Left lobe of liver (tissue), 2 donors: ENCODE results near the gene RHBDD1. TPM values are rescaled to one million over a fixed set of nuclear protein-coding genes. Genes with fewer than 3 reads are reported as not detected.

ENCODE experiments used
- ATAC-seq: fragments of 200-7000 bp; cut with Tn5 transposase; one replicate; pipeline ENCODE4 v1.9.1; 2020; ENCODE audit warnings: mild to moderate bottlenecking, moderate library complexity
- DNase-seq: peaks from one replicate; pipeline ENCODE4 v3.0.0-alpha.2; 2020; ENCODE audit warnings: low spot score
- total RNA-seq: library from RNA; stranded (reverse); gene quantifications from one replicate; pipeline ENCODE4 v1.2.1, GENCODE V29; 2021
- donor health status: DM: no; HTN: no; CAD: no; lungs with moderate emphysema.
- donor health status: DM: no; HTN: yes; CAD: no.

Gene RHBDD1
- total RNA-seq, 1 donor from 2014 or later, result 21.3 TPM

DNA sequence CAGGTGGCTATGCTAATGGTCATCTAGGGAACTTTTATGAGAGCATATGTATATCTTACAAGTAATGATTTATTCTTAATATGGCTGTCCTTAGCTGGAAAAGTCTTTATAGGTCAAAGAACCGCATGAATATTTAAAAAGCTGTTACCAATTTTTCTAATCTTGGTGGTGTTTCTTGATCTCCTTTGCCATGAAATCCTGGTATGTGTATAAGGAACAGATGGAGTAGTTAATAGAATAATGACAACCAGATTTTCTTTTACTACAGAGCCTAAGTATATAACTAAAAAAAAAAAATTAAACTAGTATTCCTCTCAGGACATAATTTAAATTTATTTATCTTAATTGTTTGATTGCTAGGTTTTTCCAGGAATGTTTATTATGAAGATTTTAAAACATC is 74.5 kb downstream of the RHBDD1 start:
- DNase-seq (no peak), ATAC-seq (no peak)

DNA sequence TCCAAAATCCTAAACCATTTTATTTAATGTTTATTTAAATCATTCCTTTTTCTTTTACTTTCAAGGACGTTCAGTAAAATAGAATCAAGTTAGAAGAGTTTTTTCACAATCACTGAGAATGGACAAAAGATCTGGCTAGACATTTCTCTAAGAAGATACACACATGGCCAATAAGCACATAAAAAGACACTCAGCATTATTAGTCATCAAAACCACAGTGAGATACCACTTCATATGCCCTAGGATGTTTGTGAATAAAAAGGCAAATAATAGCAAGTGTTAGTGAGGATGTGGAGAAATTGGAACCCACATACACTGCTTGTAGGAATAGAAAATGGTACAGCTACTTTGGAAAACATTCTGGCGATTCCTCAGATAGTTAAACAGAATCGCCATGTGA is 76.1 kb downstream of the RHBDD1 start:
- DNase-seq (no peak), ATAC-seq (no peak)

GRCh38 chr2:226913641-226914040 is 77.8 kb downstream of the RHBDD1 start:
- DNase-seq (no peak), ATAC-seq (no peak)

- DNase-seq (no peak), ATAC-seq (no peak)
These were observed 80.0 kb downstream of the RHBDD1 start for GRCh38 chr2:226915846-226916360.

- DNase-seq (no peak), ATAC-seq (no peak)
These were observed 80.8 kb downstream of the RHBDD1 start for GRCh38 chr2:226916669-226917068.

DNA sequence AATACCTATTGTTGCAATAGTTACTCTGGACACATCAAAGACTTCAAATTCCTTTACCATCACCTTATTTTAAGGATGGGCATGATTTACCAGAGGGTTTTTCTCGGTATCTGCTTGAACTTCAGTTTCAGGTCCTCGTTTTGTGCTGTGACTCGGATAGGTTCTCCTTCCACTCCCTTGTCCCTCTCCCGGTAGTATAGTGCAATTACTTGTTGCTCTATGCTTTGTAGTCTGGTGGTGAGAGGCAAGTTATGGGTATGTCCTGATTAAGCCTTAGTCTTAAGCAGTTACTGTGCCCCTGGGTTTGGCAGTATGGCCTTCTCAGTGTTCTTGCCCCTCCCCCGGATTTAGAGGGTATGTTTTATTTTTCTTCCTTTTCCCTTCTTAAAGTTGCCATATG is 96.6 kb downstream of the RHBDD1 start:
- ATAC-seq (no peak), DNase-seq (no peak)

DNA sequence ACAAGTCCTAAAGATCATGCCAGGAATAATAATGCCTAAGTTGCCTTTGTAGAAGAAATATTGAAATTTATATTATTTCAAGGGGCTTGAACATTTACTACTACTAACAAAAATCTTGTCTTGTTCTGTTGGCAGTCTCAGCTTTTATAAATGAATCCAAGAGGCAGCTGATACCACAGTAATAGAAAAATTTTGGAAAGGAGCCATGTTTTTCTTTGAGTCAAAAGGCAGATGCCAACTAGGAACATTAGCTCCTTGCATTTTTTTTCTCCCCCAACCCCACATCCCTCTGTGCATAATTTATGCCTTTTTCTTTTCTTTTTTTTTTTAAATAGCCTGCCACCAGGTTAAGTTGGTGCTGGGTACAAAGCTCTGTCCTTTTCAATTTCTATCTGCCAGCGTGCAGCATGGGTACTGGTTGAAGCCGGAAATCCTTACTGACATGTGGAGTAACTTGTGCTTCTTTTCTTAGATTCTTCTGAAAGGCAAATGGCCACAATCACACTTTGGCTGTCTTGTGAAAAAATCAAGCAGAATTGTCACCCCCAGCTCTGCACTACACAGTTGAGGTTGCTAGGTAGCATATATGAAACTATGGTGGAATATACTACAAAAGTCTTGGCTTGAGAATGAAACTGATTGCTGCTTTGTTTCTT is 98.8 kb downstream of the RHBDD1 start:
- DNase-seq, result no peak
- no peak for ATAC-seq

DNA sequence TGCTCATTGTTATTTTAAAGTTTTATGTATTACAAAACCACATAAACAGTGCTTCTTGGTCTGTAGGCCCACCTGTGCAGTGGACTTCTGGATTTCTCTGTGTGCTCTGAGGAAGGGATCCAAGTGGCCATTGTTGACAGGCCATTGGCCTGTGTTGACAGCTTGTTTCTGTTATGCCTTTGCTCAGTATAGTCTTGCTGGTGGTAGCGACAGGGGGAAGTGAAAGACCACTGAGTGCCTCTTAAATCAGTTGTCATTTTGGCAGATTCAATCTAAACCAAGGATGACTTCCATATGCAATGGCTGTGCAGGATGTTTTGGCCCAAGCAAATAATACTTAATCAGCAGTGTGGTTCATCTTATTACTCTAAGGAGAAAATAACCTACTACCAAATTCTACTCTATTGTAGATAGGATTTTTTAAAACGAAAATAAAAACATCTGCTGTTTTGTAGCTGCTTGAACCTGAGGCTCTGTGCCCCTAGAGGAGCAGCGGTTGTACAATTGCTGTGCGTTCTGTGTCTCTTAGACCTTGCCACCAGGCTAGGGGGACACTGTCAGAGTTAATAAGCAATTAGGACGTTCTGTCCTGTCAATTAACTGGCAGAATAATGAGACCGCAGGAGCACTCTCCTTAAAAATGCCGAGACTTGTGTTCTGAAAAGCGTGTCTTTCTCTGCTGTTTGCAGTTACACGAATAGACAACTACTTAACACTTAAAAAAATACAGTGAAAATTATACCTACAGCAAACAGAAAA is 108.2 kb downstream of the RHBDD1 start:
- no peak for ATAC-seq

DNA sequence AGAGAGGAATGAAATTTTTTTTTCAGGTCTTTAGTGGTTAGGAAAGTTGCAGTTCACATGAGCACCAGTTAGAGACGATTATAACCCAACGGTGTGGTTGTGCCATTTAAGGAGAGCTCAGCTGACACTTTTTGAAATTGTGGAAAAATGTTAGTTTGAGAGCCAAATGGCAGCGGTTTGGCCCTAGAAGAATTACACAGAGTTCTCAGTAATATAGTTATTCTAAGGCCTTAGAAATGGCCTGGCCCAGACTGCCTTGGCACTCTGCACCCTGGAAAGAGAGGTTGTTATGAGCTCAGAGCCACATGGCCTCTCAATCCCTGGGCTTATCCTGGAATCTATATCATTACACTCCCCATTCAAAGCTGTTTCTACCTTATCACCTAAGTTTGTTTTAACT is 117.4 kb downstream of the RHBDD1 start:
- ATAC-seq, result no peak

More for the DNA sequence above, 108.2 kb downstream of the RHBDD1 start:
- DNase-seq, result no peak

GRCh38 chr2:226953826-226954225 is 118.0 kb downstream of the RHBDD1 start:
- ATAC-seq (no peak), DNase-seq (no peak)

More for the DNA sequence above, 117.4 kb downstream of the RHBDD1 start:
- no peak for DNase-seq

- peak; percentile 54 for DNase-seq
- peak; percentile 96 for ATAC-seq
These were observed 120.8 kb downstream of the RHBDD1 start for GRCh38 chr2:226956659-226957058.

GRCh38 chr2:226959418-226959817 is 123.6 kb downstream of the RHBDD1 start:
- ATAC-seq (no peak), DNase-seq (no peak)

DNA sequence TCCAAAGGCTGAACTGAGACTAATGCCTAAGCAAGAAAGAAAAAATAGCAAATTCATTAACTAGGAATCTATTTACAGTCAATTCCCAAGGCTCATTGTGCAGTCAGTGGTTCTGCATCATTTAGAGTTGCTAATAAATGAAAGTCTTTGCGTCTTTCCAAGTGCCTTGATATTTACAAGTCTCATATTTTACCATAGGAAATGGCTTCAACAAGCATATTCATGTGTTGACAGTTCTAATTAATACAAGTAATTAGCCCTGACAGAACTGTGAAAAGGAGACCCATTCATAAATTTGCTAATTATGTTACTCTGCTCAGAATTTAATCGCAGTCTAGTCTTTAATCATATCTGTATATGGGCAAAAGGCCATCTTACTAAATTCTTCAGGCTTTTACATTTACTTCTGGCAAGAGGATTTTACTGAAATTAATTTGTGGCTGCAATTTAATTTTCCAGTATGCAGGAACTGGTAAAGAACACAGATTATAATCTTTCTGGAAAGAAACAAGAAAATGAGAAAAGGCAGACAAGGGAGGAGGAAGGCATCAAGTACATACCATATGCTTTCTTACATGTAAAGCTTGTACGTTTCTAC is 126.4 kb downstream of the RHBDD1 start:
- ATAC-seq, result no peak

DNA sequence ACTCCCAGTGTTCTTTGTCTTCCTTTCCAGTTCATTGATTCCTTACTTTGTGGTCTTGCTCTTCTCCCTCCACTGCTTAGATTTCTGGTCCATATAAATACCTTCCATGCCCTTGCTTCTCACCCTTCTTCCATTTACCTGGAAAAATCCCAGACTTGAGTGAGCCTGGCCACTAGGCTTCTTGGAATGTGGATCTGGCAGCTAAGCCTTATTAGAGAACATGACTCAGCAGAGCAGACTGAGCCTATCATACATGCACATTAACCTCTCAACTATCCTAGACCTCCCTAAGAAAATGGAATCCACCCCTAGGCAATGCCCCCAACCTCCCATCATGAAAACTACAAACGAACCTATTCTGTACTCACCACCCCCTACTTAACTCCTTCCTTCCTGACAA is 127.7 kb downstream of the RHBDD1 start:
- no peak for DNase-seq

More for the DNA sequence above, 126.4 kb downstream of the RHBDD1 start:
- no peak for DNase-seq

GRCh38 chr2:226965376-226965775 is 129.5 kb downstream of the RHBDD1 start:
- ATAC-seq (no peak), DNase-seq (no peak)

More for the DNA sequence above, 127.7 kb downstream of the RHBDD1 start:
- no peak for ATAC-seq

DNA sequence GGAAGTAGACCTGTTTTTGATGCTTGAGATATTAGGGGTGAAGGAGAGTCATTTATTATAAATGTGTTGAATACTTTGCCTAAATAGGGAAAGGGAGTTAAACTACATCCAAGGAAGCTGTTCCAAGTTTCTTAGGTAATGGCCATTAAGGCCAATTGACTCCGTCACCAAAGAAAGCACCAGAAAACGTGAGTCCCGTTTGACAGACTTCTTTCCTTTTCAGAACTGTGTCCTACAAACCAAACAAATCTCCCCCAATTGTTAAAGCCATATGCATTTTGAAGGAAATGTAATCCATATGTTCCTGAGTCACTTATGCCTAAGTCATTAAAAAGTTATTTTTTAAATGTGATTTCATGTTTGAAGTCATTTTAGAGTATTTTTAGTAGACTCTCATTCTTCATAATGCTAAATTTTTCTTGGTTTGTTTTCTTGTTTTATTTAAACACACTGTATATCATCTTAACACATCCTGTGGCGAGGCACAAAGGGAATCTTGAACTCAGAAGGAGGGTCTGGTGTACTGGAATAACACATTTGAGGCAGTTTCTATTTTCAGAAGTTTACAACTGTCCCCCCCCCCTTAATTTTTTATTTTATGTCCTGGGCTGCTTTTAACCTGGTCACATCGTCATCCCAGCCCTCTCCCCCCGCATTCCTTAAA is 133.7 kb downstream of the RHBDD1 start:
- no peak for ATAC-seq
- DNase-seq, result no peak

- no peak for DNase-seq
- ATAC-seq, result no peak
These were observed 134.5 kb downstream of the RHBDD1 start for GRCh38 chr2:226970362-226970761.

DNA sequence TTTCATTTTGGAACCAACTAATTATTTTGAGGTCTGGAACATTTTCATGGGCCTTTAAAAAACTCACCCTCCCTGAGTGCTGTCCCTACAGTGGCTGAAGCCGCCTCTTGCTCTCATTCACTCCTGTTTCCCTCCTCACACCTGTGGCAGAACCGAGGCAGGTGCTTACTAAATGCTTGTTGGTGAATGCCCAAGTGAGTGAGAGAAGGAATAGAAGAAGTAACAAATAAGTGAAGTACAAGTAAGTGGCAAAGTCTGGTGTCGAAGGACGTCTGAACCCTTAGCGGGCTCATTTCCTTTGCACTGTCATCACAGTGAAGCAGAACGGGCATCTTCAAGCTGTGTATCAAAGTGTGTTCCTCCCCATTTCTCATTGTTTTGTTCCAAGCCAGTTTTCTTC is 135.2 kb downstream of the RHBDD1 start:
- no peak for DNase-seq
- no peak for ATAC-seq

- DNase-seq (no peak), ATAC-seq (no peak)
These were observed 135.9 kb downstream of the RHBDD1 start for GRCh38 chr2:226971770-226972169.

DNA sequence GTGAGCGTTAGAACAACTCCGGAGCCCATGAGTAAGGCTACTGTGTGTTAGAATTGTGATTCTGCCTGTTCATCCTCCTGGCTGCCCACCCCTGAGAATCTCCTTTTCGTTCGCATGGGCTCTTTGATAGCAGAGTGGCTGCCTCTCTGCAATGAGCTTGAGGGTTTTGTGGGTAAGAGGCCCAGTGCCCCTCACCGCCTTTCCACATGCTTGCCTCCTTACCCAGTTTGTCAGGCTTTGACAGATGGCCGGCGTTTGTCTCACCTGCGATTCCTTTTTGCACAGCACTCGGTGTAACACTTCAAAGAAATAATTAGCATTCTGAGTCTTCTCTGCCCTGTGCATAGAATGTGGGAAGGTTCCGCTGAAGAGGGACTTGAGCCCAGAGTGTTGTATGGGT is 138.0 kb downstream of the RHBDD1 start:
- no peak for ATAC-seq
- no peak for DNase-seq

DNA sequence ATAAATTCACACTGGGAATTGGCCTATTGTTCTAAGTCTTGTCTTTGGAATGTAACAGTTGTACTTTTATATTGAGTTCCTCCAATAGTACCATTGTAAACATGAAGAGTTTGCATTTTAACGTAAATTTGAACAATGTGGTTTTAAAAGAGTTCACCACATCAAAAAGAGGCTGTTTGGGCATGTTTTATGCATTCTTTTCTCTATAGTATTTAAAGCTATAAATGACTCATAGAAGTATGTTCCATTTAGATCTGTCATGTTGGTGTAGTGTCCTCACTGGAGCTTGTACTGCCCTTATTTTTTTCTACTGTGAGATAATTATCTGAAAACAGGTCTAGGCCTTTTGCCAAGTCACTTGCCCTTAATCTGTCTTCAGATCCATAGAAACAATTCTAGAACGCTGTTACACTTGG is 141.9 kb downstream of the RHBDD1 start:
- DNase-seq (no peak), ATAC-seq (no peak)
